ENCODE results near the gene IL32. TPM values are rescaled to one million over a fixed set of nuclear protein-coding genes. Genes with fewer than 3 reads are reported as not detected.
A peak's percentile ranks its signal among the peaks of the same experiment; 100 is the strongest.

IL32 gene
- polyA plus RNA-seq, 1 experiment, result 30.3 TPM

DNA sequence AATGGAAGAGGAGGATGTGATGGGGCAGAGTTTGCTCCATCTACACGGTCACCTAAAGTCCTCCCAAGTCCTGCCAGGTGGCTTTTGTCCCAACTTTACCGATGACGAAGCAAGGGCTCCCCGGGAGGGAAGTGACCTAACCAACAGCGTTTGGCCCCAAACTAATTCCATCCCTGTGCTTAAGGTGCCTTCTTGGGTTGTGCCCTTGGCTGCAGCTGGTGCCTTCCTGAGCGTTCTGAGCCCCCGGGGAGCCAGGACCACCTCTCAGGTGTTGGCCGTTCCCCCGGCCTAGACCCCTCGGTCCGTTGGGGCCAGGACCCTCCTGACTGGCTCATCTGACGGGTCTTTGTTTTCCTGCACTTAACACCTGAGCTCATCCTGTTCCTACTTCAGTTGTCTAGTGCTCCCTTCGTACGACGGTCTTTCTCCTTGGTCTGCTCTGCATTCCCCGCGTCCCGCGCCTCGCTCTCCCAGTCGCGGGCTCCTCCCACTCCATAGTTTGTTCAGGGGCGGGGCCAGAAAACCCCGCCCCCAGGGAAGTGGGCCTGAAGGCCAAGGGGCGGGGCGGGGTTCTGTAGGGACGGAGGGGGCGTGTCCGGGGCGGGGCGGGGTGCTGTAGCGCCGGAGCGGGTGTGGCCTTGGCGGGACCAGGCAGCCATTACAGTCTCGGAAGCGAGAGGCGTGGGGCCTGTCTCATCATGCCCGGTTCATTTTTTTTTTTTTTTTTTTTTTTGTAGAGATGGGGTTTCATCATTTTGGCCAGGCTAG is 34.5 kb downstream of the IL32 start:
- ChIA-PET CTCF (interaction anchor here (1.0 kb wide), 1 partner anchor 30 kb away, joined by 3 read pairs; no protein-coding TSS in a partner anchor), POLR2A (no interaction called here)
- Histone ChIP-seq H3K27ac (ENCODE audit: low read depth, low read length) (peak overlapping the region; percentile 11), H3K9me3 (ENCODE audit: control insufficient read depth, insufficient read depth, low read length) (no peaks in the 10 kb centered on the region; the same call in 1 of the 2 replicates), H3K4me3 (ENCODE audit: low read depth, low read length) (peak overlapping the region; percentile 41), H3K27me3 (ENCODE audit: control insufficient read depth, insufficient read depth, low read length) (peaks cover 28% of the 10 kb centered on the region)
- peak; percentile 61 for DNase-seq (ENCODE audit: low read depth, low spot score)
- TF ChIP-seq, protein P1, sequence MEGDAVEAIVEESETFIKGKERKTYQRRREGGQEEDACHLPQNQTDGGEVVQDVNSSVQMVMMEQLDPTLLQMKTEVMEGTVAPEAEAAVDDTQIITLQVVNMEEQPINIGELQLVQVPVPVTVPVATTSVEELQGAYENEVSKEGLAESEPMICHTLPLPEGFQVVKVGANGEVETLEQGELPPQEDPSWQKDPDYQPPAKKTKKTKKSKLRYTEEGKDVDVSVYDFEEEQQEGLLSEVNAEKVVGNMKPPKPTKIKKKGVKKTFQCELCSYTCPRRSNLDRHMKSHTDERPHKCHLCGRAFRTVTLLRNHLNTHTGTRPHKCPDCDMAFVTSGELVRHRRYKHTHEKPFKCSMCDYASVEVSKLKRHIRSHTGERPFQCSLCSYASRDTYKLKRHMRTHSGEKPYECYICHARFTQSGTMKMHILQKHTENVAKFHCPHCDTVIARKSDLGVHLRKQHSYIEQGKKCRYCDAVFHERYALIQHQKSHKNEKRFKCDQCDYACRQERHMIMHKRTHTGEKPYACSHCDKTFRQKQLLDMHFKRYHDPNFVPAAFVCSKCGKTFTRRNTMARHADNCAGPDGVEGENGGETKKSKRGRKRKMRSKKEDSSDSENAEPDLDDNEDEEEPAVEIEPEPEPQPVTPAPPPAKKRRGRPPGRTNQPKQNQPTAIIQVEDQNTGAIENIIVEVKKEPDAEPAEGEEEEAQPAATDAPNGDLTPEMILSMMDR (IDR thresholded peaks at IDR 0.05; ENCODE audit: low read depth, low read length), result no peak

DNA sequence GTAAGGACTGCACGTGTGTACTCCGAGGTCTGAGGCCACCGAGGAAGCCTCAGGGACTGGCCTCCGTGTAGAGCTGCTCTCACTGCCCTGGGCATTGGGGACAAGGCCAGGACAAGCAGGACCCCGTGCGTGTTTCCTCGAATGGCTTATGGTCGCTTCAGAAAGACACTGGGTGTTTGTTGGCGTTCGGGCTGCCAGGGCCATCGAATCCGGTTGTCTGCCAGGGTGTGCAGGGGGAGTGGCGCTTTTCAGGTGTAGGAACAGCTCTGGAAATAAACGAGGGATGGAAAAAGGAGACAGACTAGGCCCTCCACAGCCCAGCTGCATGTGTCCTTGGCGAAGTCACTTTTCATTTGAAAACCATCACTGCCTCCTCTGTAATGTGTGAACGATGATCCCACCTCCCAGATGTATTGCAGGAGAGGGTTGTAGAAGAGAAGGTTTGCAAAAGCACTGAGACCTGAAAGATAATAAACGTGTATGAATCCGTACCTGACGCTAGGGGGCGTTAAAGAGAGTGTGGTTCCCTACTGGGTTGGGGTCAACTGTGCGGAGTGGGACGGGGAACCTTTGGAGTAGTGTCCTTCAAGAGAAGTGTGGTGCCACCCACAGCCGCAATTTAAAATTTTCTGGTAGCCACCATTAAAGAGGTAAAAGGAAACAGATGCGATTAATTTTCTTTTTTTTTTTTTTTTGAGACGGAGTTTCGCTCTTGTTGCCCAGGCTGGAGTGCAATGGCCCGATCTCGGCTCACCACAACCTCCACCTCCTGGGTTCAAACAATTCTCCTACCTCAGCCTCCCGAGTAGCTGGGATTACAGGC is 35.8 kb downstream of the IL32 start:
- ChIA-PET POLR2A (interaction anchor here (0.7 to 1.0 kb wide), 2 partner anchors 28 to 191 kb away, joined by 3 to 6 read pairs; no protein-coding TSS in a partner anchor), CTCF (interaction anchor here (0.9 to 2.2 kb wide), 4 partner anchors 9 to 70 kb away, joined by 4 to 9 read pairs (median 6); no protein-coding TSS in a partner anchor)
- no peak overlapping the region for H3K4me3 ChIP-seq (ENCODE audit: low read depth, low read length)

DNA sequence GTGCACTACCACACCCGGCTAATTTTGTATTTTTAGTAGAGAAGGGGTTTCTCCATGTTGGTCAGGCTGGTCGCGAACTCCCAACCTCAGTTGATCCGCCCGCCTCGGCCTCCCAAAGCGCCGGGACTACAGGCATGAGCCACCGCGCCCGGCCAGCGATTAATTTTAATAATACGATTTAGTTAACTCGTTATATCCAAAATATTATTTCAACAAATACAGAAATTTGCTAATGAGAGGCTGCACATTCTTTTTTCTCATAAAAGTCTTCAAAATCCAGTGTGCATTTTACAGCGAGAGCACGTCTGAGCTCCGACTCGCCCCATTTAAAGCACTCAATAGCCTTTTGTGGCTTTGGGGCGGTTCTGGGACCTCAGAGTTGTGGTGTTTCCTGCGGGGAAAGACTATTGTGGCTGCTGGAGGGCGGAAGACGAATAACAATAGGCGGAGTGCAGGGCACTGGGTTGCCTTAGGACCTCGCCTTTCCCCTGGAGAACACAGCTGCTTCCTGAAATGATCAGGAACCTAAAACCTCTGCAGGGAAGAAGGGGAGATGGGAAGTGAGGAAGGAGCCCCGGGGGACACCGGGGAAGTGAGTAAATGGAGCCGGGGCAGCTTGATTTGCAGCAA is 36.5 kb downstream of the IL32 start:
- Histone ChIP-seq H3K4me3 (ENCODE audit: low read depth, low read length) (no peak overlapping the region), H3K27me3 (ENCODE audit: control insufficient read depth, insufficient read depth, low read length) (peaks cover 24% of the 10 kb centered on the region), H3K27ac (ENCODE audit: low read depth, low read length) (no peak overlapping the region), H3K9me3 (ENCODE audit: control insufficient read depth, insufficient read depth, low read length) (no peaks in the 10 kb centered on the region; the same call in 1 of the 2 replicates)
- ChIA-PET POLR2A (interaction anchor here (0.7 to 1.0 kb wide), 3 partner anchors 27 to 191 kb away, joined by 3 to 11 read pairs (median 6); partner anchors contain the start of gene ZNF213), CTCF (interaction anchor here (0.9 to 2.2 kb wide), 5 partner anchors 10 to 71 kb away, joined by 3 to 9 read pairs (median 5); no protein-coding TSS in a partner anchor)
- no peak for DNase-seq (ENCODE audit: low read depth, low spot score)
- TF ChIP-seq, protein P1 (IDR thresholded peaks at IDR 0.05; ENCODE audit: low read depth, low read length), result no peak

More for the DNA sequence above, 35.8 kb downstream of the IL32 start:
- Histone ChIP-seq H3K27ac (ENCODE audit: low read depth, low read length) (no peak overlapping the region), H3K9me3 (ENCODE audit: control insufficient read depth, insufficient read depth, low read length) (no peaks in the 10 kb centered on the region; the same call in 1 of the 2 replicates), H3K27me3 (ENCODE audit: control insufficient read depth, insufficient read depth, low read length) (peaks cover 28% of the 10 kb centered on the region)
- DNase-seq (ENCODE audit: low read depth, low spot score), result no peak
- TF ChIP-seq, protein P1 (IDR thresholded peaks at IDR 0.05; ENCODE audit: low read depth, low read length), result peak; percentile 53

DNA sequence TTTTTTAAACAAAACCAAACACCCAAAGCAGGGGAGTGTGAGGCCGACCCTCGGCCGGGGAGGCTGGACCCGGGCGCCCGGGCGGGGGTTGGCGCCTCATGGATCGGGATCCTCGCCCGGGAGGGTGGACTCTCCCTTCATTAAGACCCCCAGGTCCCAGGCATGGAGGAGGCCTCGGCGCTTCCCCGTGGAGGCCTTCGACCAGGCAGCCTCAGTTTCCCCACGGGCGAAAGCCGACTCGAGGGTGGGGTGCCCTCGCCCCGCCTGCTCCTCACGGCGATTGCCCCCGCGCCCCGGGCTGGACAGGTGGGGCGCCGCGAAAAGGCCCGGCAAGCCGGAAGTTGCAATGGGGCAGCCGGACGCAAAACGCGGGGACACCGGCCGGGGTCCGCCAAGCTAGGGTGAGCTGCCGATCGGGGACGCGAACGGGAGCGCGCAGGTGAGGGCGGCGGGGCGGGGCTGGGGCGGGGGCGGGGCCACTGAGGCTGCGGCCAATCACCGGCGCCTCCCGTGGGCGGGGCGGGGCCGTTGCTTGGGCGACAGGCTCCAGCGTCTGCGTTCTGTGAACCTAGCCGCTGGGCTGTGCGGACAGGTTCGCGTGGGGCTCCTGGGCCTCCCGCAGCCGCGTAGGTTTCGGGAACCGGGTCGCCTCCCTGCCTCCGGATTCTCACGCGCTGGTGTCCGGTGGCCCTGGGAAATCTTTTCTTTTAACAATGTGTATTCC is 40.9 kb downstream of the IL32 start:
- CTCF ChIA-PET, result interaction anchor here (1.2 kb wide), 1 partner anchor 48 kb away, joined by 7 read pairs; no protein-coding TSS in a partner anchor
- TF ChIP-seq, protein P1 (IDR thresholded peaks at IDR 0.05; ENCODE audit: low read depth, low read length), result no peak
- Histone ChIP-seq H3K27me3 (ENCODE audit: control insufficient read depth, insufficient read depth, low read length) (no peaks in the 10 kb centered on the region), H3K9me3 (ENCODE audit: control insufficient read depth, insufficient read depth, low read length) (no peaks in the 10 kb centered on the region), H3K4me3 (ENCODE audit: low read depth, low read length) (peak overlapping the region; percentile 73), H3K27ac (ENCODE audit: low read depth, low read length) (no peak overlapping the region)
- POLR2A ChIA-PET, result interaction anchor here (0.7 to 1.2 kb wide), 2 partner anchors 9 to 440 kb away, joined by 3 read pairs; no protein-coding TSS in a partner anchor
- peak; percentile 62 for DNase-seq (ENCODE audit: low read depth, low spot score)
